Gastroesophageal sphincter (tissue), 3 donors: Measurements from ENCODE around the gene F2R.

Source experiments
- CTCF ChIP-seq, 4 experiments: fragments of 200-600 bp in 2 of 4; fragments of 450-650 bp in 2 of 4; sonication (generic) in 1 of 4; IDR thresholded peaks; one replicate each; pipeline ENCODE4 v1.5.1; 2017 to 2019; ENCODE audit warnings: antibody characterized with exemption in 4 of 4, mild to moderate bottlenecking in 2 of 4, moderate library complexity in 2 of 4
- POLR2A ChIP-seq, 2 donors: fragments of 450-650 bp; IDR thresholded peaks; one replicate each; pipeline ENCODE4 v1.6.1; 2017; ENCODE audit warnings: antibody characterized with exemption in 2 of 2, mild to moderate bottlenecking in 2 of 2, moderate library complexity in 1 of 2

- TF ChIP-seq POLR2A (IDR thresholded peaks at IDR 0.05) (no peak), CTCF (IDR thresholded peaks at IDR 0.05) (no peak)
Measured at GRCh38 chr5:76733049-76733417, 17.1 kb downstream of the F2R start.
